Loucy (cell line): ENCODE results near the gene SULT2B1.

ENCODE experiments used
- H2AFZ ChIP-seq: fragments of 200-600 bp; sonication (generic); 2 replicates; pipeline ENCODE4 v1.6.0; 2016; ENCODE audit warnings: antibody characterized with exemption, mild to moderate bottlenecking, low read length, moderate library complexity
- H3F3A ChIP-seq: fragments of 200-600 bp; 2 replicates; pipeline ENCODE4 v1.6.0; 2016; ENCODE audit warnings: antibody characterized with exemption, low read depth, mild to moderate bottlenecking
- H3K27me3 ChIP-seq: fragments of 200-600 bp; sonication (generic); 2 replicates; pipeline ENCODE4 v1.6.1; 2014; ENCODE audit warnings: low read length, mild to moderate bottlenecking; ENCODE audit not compliant: insufficient read depth, poor library complexity, severe bottlenecking
- H3K36me3 ChIP-seq: fragments of 200-600 bp; sonication (generic); 2 replicates; pipeline ENCODE4 v1.6.1; 2016; ENCODE audit warnings: low read length; ENCODE audit not compliant: insufficient read depth
- H3K4me1 ChIP-seq: fragments of 200-600 bp; sonication (generic); 2 replicates; pipeline ENCODE4 v1.5.1; 2014; ENCODE audit warnings: low read length, mild to moderate bottlenecking; ENCODE audit not compliant: insufficient read depth, poor library complexity, severe bottlenecking
- H3K4me2 ChIP-seq: fragments of 200-600 bp; sonication (generic); 2 replicates; pipeline ENCODE4 v1.6.0; 2014; ENCODE audit warnings: antibody characterized with exemption, low read length, low read depth, mild to moderate bottlenecking; ENCODE audit not compliant: poor library complexity, severe bottlenecking
- H3K4me3 ChIP-seq: fragments of 200-600 bp; sonication (generic); 2 replicates; pipeline ENCODE4 v1.5.1; 2014; ENCODE audit warnings: low read length, mild to moderate bottlenecking, mixed read lengths; ENCODE audit not compliant: poor library complexity, severe bottlenecking
- H3K79me2 ChIP-seq: fragments of 200-600 bp; sonication (generic); 2 replicates; pipeline ENCODE4 v1.6.1; 2014; ENCODE audit warnings: low read length; ENCODE audit not compliant: insufficient read depth
- H3K9ac ChIP-seq: fragments of 200-600 bp; sonication (generic); 2 replicates; pipeline ENCODE4 v1.6.0; 2014; ENCODE audit warnings: mild to moderate bottlenecking, low read depth, low read length, moderate library complexity; ENCODE audit not compliant: poor library complexity, severe bottlenecking
- H3K9me2 ChIP-seq: fragments of 200-600 bp; sonication (generic); replicated peaks from 2 replicates; pipeline ENCODE4 v1.6.1; 2016; ENCODE audit warnings: low read depth, low read length, mixed read lengths
- H3K9me3 ChIP-seq: fragments of 200-600 bp; sonication (generic); 2 replicates; pipeline ENCODE4 v1.6.1; 2014; ENCODE audit warnings: mild to moderate bottlenecking, antibody characterized with exemption, low read length, low read depth; ENCODE audit not compliant: insufficient read depth
- H4K20me1 ChIP-seq: fragments of 200-600 bp; sonication (generic); 2 replicates; pipeline ENCODE4 v1.6.0; 2014; ENCODE audit warnings: antibody characterized with exemption, low read length, mild to moderate bottlenecking; ENCODE audit not compliant: insufficient read depth, poor library complexity, severe bottlenecking
- EZH2phosphoT487 ChIP-seq: fragments of 200-600 bp; IDR thresholded peaks from 2 replicates; pipeline ENCODE4 v1.6.1; 2018; ENCODE audit warnings: antibody characterized with exemption, mild to moderate bottlenecking, moderate library complexity, borderline replicate concordance
- TF ChIP-seq, protein P1 (sequence below): fragments of 200-600 bp; sonication (generic); conservative IDR thresholded peaks from 2 replicates; pipeline ENCODE4 v1.5.1; 2014; ENCODE audit warnings: mild to moderate bottlenecking, antibody characterized with exemption, low read length

The SULT2B1 gene

GRCh38 chr19:48617146-48617937 is 65.4 kb downstream of the SULT2B1 start:
- no peak overlapping the region for H2AFZ ChIP-seq
- H3K9ac ChIP-seq = peak overlapping the region; percentile 100
- peaks cover 44% of the 10 kb centered on the region for H4K20me1 ChIP-seq
- H3K9me3 ChIP-seq = no peaks in the 10 kb centered on the region
- H3K27me3 ChIP-seq = peaks cover 8% of the 10 kb centered on the region
- H3F3A ChIP-seq = no peaks in the 10 kb centered on the region
- peak overlapping the region; percentile 98 for H3K4me2 ChIP-seq
- H3K36me3 ChIP-seq = peaks cover 36% of the 10 kb centered on the region; the same call in 1 of the 2 replicates
- peak overlapping the region; percentile 100 for H3K4me3 ChIP-seq
- peaks cover 27% of the 10 kb centered on the region for H3K4me1 ChIP-seq
- TF ChIP-seq EZH2phosphoT487 = no peak
- TF ChIP-seq, protein P1, sequence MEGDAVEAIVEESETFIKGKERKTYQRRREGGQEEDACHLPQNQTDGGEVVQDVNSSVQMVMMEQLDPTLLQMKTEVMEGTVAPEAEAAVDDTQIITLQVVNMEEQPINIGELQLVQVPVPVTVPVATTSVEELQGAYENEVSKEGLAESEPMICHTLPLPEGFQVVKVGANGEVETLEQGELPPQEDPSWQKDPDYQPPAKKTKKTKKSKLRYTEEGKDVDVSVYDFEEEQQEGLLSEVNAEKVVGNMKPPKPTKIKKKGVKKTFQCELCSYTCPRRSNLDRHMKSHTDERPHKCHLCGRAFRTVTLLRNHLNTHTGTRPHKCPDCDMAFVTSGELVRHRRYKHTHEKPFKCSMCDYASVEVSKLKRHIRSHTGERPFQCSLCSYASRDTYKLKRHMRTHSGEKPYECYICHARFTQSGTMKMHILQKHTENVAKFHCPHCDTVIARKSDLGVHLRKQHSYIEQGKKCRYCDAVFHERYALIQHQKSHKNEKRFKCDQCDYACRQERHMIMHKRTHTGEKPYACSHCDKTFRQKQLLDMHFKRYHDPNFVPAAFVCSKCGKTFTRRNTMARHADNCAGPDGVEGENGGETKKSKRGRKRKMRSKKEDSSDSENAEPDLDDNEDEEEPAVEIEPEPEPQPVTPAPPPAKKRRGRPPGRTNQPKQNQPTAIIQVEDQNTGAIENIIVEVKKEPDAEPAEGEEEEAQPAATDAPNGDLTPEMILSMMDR = no peak
- peaks cover 62% of the 10 kb centered on the region for H3K79me2 ChIP-seq
- H3K9me2 ChIP-seq = no peaks in the 10 kb centered on the region

DNA sequence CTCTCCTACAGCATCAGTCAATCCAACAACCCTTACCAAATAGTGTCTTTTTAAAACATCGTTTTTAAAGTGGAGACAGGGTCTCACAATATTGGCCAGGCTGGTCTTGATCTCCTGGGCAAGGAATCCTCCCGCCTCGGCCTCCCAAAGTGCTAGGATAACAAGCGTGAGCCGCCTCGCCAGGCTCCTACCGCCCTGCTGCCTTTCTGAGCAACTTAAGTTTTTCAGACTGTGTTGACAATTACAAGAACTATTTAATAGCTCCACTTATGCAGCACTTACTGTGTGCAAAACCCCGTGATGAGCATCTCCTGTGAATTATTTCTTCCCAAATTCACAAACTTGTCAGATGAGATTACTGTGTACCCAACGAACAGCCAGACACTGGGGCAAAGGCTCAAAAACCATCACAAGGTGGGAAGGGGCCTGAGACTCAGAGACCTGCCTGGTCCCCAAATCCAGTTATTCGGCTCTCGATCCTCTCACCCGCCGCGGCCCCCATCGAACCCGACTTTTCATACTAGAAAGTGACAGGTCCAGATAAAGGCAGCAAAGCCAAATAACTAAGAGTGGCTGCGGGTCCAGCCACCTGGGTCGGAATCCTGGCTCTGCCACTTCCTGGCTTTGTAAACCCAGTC is 66.4 kb downstream of the SULT2B1 start:
- TF ChIP-seq, protein P1 = no peak
- no peak for TF ChIP-seq EZH2phosphoT487
- peaks cover 8% of the 10 kb centered on the region for H3K27me3 ChIP-seq
- peaks cover 62% of the 10 kb centered on the region for H3K79me2 ChIP-seq

GRCh38 chr19:48618916-48619691 is 67.1 kb downstream of the SULT2B1 start, which contains the start of the genes RPL18 and SPHK2:
TSS of gene RPL18 (minus strand) at chr19:48619178. CDS start at chr19:48619143, 35 bp downstream.
TSS of gene SPHK2 (plus strand) at chr19:48619506. CDS start at chr19:48620515, 1,009 bp downstream.
- H3K4me1 ChIP-seq = peaks cover 36% of the 10 kb centered on the region
- H3K36me3 ChIP-seq = peaks cover 36% of the 10 kb centered on the region; the same call in 1 of the 2 replicates
- peaks cover 8% of the 10 kb centered on the region for H3K27me3 ChIP-seq
- peak within 1 kb of the TSS; percentile 100 for H3K4me3 ChIP-seq
- no peaks in the 10 kb centered on the region for H3K9me2 ChIP-seq
- peak within 1 kb of the TSS; percentile 98 for H3K4me2 ChIP-seq
- peaks cover 44% of the 10 kb centered on the region for H4K20me1 ChIP-seq
- peak within 1 kb of the TSS; percentile 61 for H2AFZ ChIP-seq
- peak within 1 kb of the TSS; percentile 100 for H3K9ac ChIP-seq
- H3K79me2 ChIP-seq = peaks cover 62% of the 10 kb centered on the region
- no peaks in the 10 kb centered on the region for H3F3A ChIP-seq
- TF ChIP-seq, protein P1 = no peak
- no peak for TF ChIP-seq EZH2phosphoT487
- no peaks in the 10 kb centered on the region for H3K9me3 ChIP-seq

More for the DNA sequence above, 66.4 kb downstream of the SULT2B1 start:
- H3K4me3 ChIP-seq = peak overlapping the region; percentile 100
- peak overlapping the region; percentile 98 for H3K4me2 ChIP-seq
- peaks cover 44% of the 10 kb centered on the region for H4K20me1 ChIP-seq
- H3K9ac ChIP-seq = peak overlapping the region; percentile 100
- H3K4me1 ChIP-seq = peaks cover 31% of the 10 kb centered on the region
- peaks cover 36% of the 10 kb centered on the region; the same call in 1 of the 2 replicates for H3K36me3 ChIP-seq
- H3F3A ChIP-seq = no peaks in the 10 kb centered on the region
- H2AFZ ChIP-seq = 0 out of 2 replicates have a peak overlapping the region, but pooled peaks have one; percentile 32
- no peaks in the 10 kb centered on the region for H3K9me3 ChIP-seq
- no peaks in the 10 kb centered on the region for H3K9me2 ChIP-seq
